ENCODE results near the gene HES5.

DNA sequence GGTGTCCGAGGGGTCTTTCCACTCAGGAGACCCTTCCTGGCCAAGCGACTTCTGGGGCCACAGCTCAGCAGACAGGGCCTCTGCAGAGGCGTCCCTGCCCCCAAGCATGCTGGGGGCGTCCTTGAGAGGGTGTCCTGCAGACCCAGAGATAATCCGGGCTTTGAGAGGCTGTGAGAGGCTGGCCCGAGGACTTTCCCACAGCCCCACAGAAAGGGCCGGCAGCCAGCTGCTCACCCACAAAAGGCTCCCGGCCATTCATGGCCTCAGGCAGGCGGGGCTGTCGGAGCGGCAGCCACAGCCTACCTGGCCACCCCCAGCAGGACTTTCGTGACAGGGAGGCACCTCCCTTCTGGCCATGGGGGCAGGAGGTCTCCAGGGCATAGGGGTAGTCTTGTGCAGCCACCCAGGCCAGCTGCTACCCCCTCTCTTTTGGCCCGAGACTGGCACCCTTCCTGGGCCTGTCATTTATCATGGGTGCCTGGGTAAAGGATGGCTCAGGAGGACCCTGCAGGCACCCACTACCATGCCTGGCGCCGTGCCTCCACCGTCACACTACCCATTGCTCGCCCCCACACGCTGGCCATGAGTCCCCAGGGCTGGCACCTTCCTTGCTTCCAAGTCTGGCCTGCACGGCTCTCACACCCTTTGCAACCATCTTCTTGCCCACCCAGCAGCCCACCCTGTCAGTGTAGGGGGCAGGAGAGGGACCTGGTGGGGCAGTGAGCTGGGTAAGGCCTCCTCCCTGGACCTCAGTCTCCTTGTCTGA lies 15.0 kb upstream of the HES5 start:
- TF ChIP-seq CTCF (IDR thresholded peaks at IDR 0.05) (no peak), POLR2A (IDR thresholded peaks at IDR 0.05) (no peak)
